Activated naive CD4-positive, alpha-beta T cell treated with anti-CD3 and anti-CD28 coated beads, Interleukin-2, amount 50 U/mL, for 16 hours (primary cell): ENCODE results near the gene STK17B.
A peak's percentile ranks its signal among the peaks of the same experiment; 100 is the strongest.

Source experiments
- DNase-seq: peaks from one replicate; pipeline ENCODE4 v3.0.0-alpha.2; 2020

STK17B gene

GRCh38 chr2:196153480-196153879 is 17.9 kb downstream of the STK17B start:
- DNase-seq, result no peak

GRCh38 chr2:196149948-196150347 is 21.4 kb downstream of the STK17B start:
- no peak for DNase-seq

GRCh38 chr2:196148736-196149135 is 22.6 kb downstream of the STK17B start:
- DNase-seq, result no peak

- DNase-seq, result no peak
Observed at GRCh38 chr2:196145256-196145655, 26.1 kb downstream of the STK17B start.

GRCh38 chr2:196144513-196145126 is 26.8 kb downstream of the STK17B start:
- no peak for DNase-seq

GRCh38 chr2:196143730-196144131 is 27.6 kb downstream of the STK17B start:
- DNase-seq, result peak; percentile 40

- DNase-seq, result no peak
Observed at GRCh38 chr2:196142825-196143224, 28.6 kb downstream of the STK17B start.

GRCh38 chr2:196140213-196140612 is 31.2 kb downstream of the STK17B start:
- no peak for DNase-seq

- no peak for DNase-seq
Observed at GRCh38 chr2:196137271-196137670, 34.1 kb downstream of the STK17B start.

- no peak for DNase-seq
Observed at GRCh38 chr2:196136151-196136550, 35.2 kb downstream of the STK17B start.

- peak; percentile 58 for DNase-seq
Observed at GRCh38 chr2:196131949-196132925, 39.1 kb downstream of the STK17B start.

GRCh38 chr2:196131384-196131937 is 39.9 kb downstream of the STK17B start:
- DNase-seq, result peak; percentile 58

GRCh38 chr2:196130039-196130825 is 41.1 kb downstream of the STK17B start:
- peak; percentile 22 for DNase-seq

- no peak for DNase-seq
Observed at GRCh38 chr2:196128749-196129148, 42.6 kb downstream of the STK17B start.

- DNase-seq, result no peak
Observed at GRCh38 chr2:196125596-196125995, 45.8 kb downstream of the STK17B start.

GRCh38 chr2:196123679-196124373 is 47.6 kb downstream of the STK17B start:
- DNase-seq, result no peak

- DNase-seq, result no peak
Observed at GRCh38 chr2:196119926-196120325, 51.5 kb downstream of the STK17B start.

- DNase-seq, result no peak
Observed at GRCh38 chr2:196117214-196117705, 54.1 kb downstream of the STK17B start.

- no peak for DNase-seq
Observed at GRCh38 chr2:196113061-196113974, 58.1 kb downstream of the STK17B start.

- no peak for DNase-seq
Observed at GRCh38 chr2:196112418-196113034, 58.9 kb downstream of the STK17B start.

- DNase-seq, result no peak
Observed at GRCh38 chr2:196108604-196109003, 62.8 kb downstream of the STK17B start.
